GM23338 (cell line): ENCODE data around the gene ZNF280C. TPM values are rescaled to one million over a fixed set of nuclear protein-coding genes. Genes with fewer than 3 reads are reported as not detected.
A peak's percentile ranks its signal among the peaks of the same experiment; 100 is the strongest.

Experiments
- ATAC-seq: fragments of 200-7000 bp; cut with Tn5 transposase; 3 replicates; pipeline ENCODE4 v1.9.1; 2020
- DNase-seq: peaks from one replicate; pipeline ENCODE4 v3.0.0-alpha.2; 2015; ENCODE audit warnings: low spot score
- H2AFZ ChIP-seq: fragments of 200-600 bp; sonication (generic); 2 replicates; pipeline ENCODE4 v1.8.0; 2016; ENCODE audit warnings: antibody characterized with exemption, mild to moderate bottlenecking, moderate library complexity
- H3F3A ChIP-seq: fragments of 200-600 bp; sonication (generic); replicated peaks from 2 replicates; pipeline ENCODE4 v1.8.0; 2017; ENCODE audit warnings: antibody characterized with exemption, mixed run types, low read depth
- H3K27ac ChIP-seq: fragments of 200-600 bp; sonication (generic); 2 replicates; pipeline ENCODE4 v1.6.1; 2016; ENCODE audit warnings: low read depth
- H3K27me3 ChIP-seq: fragments of 200-600 bp; sonication (generic); 2 replicates; pipeline ENCODE4 v1.8.0; 2016; ENCODE audit warnings: mild to moderate bottlenecking, mixed run types, moderate library complexity; ENCODE audit not compliant: insufficient read depth
- H3K36me3 ChIP-seq: fragments of 200-600 bp; sonication (generic); 2 replicates; pipeline ENCODE4 v1.8.0; 2016; ENCODE audit warnings: mild to moderate bottlenecking; ENCODE audit not compliant: insufficient read depth
- H3K4me1 ChIP-seq: fragments of 200-600 bp; sonication (generic); 2 replicates; pipeline ENCODE4 v1.8.0; 2016; ENCODE audit warnings: mild to moderate bottlenecking, moderate library complexity; ENCODE audit not compliant: insufficient read depth
- H3K4me2 ChIP-seq: fragments of 200-600 bp; sonication (generic); 2 replicates; pipeline ENCODE4 v1.7.1; 2017; ENCODE audit warnings: mixed run types
- H3K4me3 ChIP-seq: fragments of 200-600 bp; sonication (generic); 2 replicates; pipeline ENCODE4 v1.6.1; 2016; ENCODE audit warnings: mixed run types
- H3K79me2 ChIP-seq: fragments of 200-600 bp; sonication (generic); replicated peaks from 2 replicates; pipeline ENCODE4 v1.8.0; 2017; ENCODE audit warnings: mild to moderate bottlenecking; ENCODE audit not compliant: insufficient read depth
- H3K9me2 ChIP-seq: fragments of 200-600 bp; sonication (generic); 2 replicates; pipeline ENCODE4 v1.8.0; 2017; ENCODE audit not compliant: insufficient read depth
- H4K20me1 ChIP-seq: fragments of 200-600 bp; sonication (generic); replicated peaks from 2 replicates; pipeline ENCODE4 v1.8.0; 2017; ENCODE audit warnings: mild to moderate bottlenecking; ENCODE audit not compliant: insufficient read depth
- H3K27ac Mint-ChIP-seq: 2 replicates; pipeline ENCODE4 v1.8.0; 2020; ENCODE audit warnings: inconsistent platforms, mild to moderate bottlenecking, moderate library complexity, mixed read lengths
- H3K27me3 Mint-ChIP-seq: 3 replicates; pipeline ENCODE4 v1.8.0; 2022; ENCODE audit warnings: low read depth, mild to moderate bottlenecking, moderate library complexity, mixed read lengths, inconsistent platforms; ENCODE audit not compliant: insufficient read depth, poor library complexity
- H3K36me3 Mint-ChIP-seq: 3 replicates; pipeline ENCODE4 v1.8.0; 2021; ENCODE audit warnings: low read depth, mild to moderate bottlenecking, inconsistent platforms, moderate library complexity, mixed read lengths
- H3K4me1 Mint-ChIP-seq: 3 replicates; pipeline ENCODE4 v1.8.0; 2020; ENCODE audit warnings: mild to moderate bottlenecking, inconsistent platforms, mixed read lengths
- H3K4me3 Mint-ChIP-seq: 3 replicates; pipeline ENCODE4 v1.8.0; 2021; ENCODE audit warnings: moderate library complexity, mild to moderate bottlenecking, inconsistent platforms, mixed read lengths
- H3K9me3 Mint-ChIP-seq: 3 replicates; pipeline ENCODE4 v1.8.0; 2020; ENCODE audit warnings: moderate library complexity, mild to moderate bottlenecking, inconsistent platforms, mixed read lengths
- CTCF ChIP-seq, 2 experiments: fragments of 200-600 bp in 1 of 2; sonication (generic) in 1 of 2; conservative IDR thresholded peaks; 2 replicates each; pipeline versions ENCODE4 v1.5.1 to v1.6.1; 2016 to 2017; ENCODE audit warnings: antibody characterized with exemption in 2 of 2, low read depth in 2 of 2, mild to moderate bottlenecking in 2 of 2, moderate library complexity in 1 of 2
- NANOG ChIP-seq: IDR thresholded peaks from 2 replicates; pipeline ENCODE4 v1.6.1; 2016; ENCODE audit warnings: antibody characterized with exemption, borderline replicate concordance
- POLR2AphosphoS5 ChIP-seq: IDR thresholded peaks from 2 replicates; pipeline ENCODE4 v1.6.1; 2016; ENCODE audit warnings: antibody characterized with exemption, low read depth
- ZNF114 ChIP-seq: fragments of 250-450 bp; sonication (Bioruptor Pico); IDR thresholded peaks from 2 replicates; pipeline ENCODE4 v1.5.0; 2020; ENCODE audit warnings: mild to moderate bottlenecking, moderate library complexity
- long read RNA-seq: library from polyadenylated mRNA; unstranded; transcript quantifications from one replicate; pipeline ENCODE4 v2.0.0, GENCODE V29; 2020; ENCODE audit not compliant: unreplicated experiment
- polyA plus RNA-seq: library from polyadenylated mRNA; unstranded; fragments of >200 nt; fragmentation: Nextera tagmentation; extraction: Ambion mirVana; gene quantifications from 2 replicates; pipeline ENCODE4 v1.2.1, GENCODE V29; 2016
- total RNA-seq: library from RNA; depleted of rRNA; stranded (reverse); fragments of >200 nt; shearing (Covaris generic); gene quantifications from 2 replicates; pipeline ENCODE4 v1.2.3, GENCODE V29; 2014; rRNA removed
- TF ChIP-seq, protein P1 (sequence below): IDR thresholded peaks from 2 replicates; pipeline ENCODE4 v1.6.1; 2016; ENCODE audit warnings: antibody characterized with exemption

ZNF280C gene, protein sequence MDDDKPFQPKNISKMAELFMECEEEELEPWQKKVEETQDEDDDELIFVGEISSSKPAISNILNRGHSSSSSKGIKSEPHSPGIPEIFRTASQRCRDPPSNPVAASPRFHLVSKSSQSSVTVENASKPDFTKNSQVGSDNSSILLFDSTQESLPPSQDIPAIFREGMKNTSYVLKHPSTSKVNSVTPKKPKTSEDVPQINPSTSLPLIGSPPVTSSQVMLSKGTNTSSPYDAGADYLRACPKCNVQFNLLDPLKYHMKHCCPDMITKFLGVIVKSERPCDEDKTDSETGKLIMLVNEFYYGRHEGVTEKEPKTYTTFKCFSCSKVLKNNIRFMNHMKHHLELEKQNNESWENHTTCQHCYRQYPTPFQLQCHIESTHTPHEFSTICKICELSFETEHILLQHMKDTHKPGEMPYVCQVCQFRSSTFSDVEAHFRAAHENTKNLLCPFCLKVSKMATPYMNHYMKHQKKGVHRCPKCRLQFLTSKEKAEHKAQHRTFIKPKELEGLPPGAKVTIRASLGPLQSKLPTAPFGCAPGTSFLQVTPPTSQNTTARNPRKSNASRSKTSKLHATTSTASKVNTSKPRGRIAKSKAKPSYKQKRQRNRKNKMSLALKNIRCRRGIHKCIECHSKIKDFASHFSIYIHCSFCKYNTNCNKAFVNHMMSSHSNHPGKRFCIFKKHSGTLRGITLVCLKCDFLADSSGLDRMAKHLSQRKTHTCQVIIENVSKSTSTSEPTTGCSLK
- total RNA-seq (14.4 and 15.1 TPM in 2 replicates), polyA plus RNA-seq (5.4 and 7.9 TPM in 2 replicates)
- long read RNA-seq, partial matches to known transcripts, result 1 of 1 reads
- long read RNA-seq, other reads (novel, unspliced or antisense), result 0 of 1 reads

- Histone ChIP-seq H3K4me3 (peak within 1 kb of the TSS; percentile 79), H2AFZ (no peak within 1 kb of the TSS)
Observed at GRCh38 chrX:130268449-130269170, at the start of gene ZNF280C. Gene ZNF280C (minus strand): TSS chrX:130268899. CDS start chrX:130260449, 8,450 bp downstream.

More at GRCh38 chrX:130268449-130269170, at the start of gene ZNF280C:
- H4K20me1 ChIP-seq, result peaks cover 3% of the 10 kb centered on the region; the same call in 1 of the 2 replicates
- no peaks in the 10 kb centered on the region for H3K36me3 ChIP-seq
- peaks cover 3% of the 10 kb centered on the region; the same call in 1 of the 3 replicates for H3K9me3 Mint-ChIP-seq
- peak within 1 kb of the TSS; percentile 92 for H3K27ac Mint-ChIP-seq
- H3K79me2 ChIP-seq, result peaks cover 45% of the 10 kb centered on the region
- H3K27me3 Mint-ChIP-seq, result peaks cover 1% of the 10 kb centered on the region
- ATAC-seq (peak; percentile 92), DNase-seq (peak; percentile 84)
- H3K4me2 ChIP-seq, result peak within 1 kb of the TSS; percentile 93
- peak within 1 kb of the TSS; percentile 94 for H3K27ac ChIP-seq
- H3K9me2 ChIP-seq, result no peaks in the 10 kb centered on the region
- TF ChIP-seq, protein P1, sequence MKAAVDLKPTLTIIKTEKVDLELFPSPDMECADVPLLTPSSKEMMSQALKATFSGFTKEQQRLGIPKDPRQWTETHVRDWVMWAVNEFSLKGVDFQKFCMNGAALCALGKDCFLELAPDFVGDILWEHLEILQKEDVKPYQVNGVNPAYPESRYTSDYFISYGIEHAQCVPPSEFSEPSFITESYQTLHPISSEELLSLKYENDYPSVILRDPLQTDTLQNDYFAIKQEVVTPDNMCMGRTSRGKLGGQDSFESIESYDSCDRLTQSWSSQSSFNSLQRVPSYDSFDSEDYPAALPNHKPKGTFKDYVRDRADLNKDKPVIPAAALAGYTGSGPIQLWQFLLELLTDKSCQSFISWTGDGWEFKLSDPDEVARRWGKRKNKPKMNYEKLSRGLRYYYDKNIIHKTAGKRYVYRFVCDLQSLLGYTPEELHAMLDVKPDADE, result peak; percentile 47
- no peak for TF ChIP-seq NANOG
- no peak for TF ChIP-seq ZNF114 (CRISPR knock-in tag)
- TF ChIP-seq POLR2AphosphoS5, result peak; percentile 86
- TF ChIP-seq CTCF (conservative IDR thresholded peaks at IDR 0.05; ENCODE audit: low read depth in 2 of 2), result peak in 1 of 2 experiments; percentile 25; a peak in 1 of 4 replicates
- no peaks in the 10 kb centered on the region for H3K36me3 Mint-ChIP-seq
- H3F3A ChIP-seq, result no peaks in the 10 kb centered on the region
- no peaks in the 10 kb centered on the region for H3K27me3 ChIP-seq
- H3K4me1 ChIP-seq, result peaks cover 4% of the 10 kb centered on the region; the same call in 1 of the 2 replicates
- peaks cover 4% of the 10 kb centered on the region; the same call in 1 of the 3 replicates for H3K4me1 Mint-ChIP-seq
- H3K4me3 Mint-ChIP-seq, result peak within 1 kb of the TSS; percentile 92
